Skeletal muscle tissue (tissue), 5 donors: ENCODE data around the gene SLC12A3. TPM values are rescaled to one million over a fixed set of nuclear protein-coding genes. Genes with fewer than 3 reads are reported as not detected.

Experiments used
- H3K27ac ChIP-seq: one replicate; pipeline ENCODE4 v1.7.0; 2013; ENCODE audit warnings: mild to moderate bottlenecking, low read depth, low read length, inconsistent platforms
- H3K27me3 ChIP-seq, 3 donors: one replicate each; pipeline ENCODE4 v1.7.0; 2013; ENCODE audit warnings: low read length in 3 of 3; ENCODE audit not compliant: control insufficient read depth in 3 of 3, insufficient read depth in 3 of 3
- H3K36me3 ChIP-seq, 3 donors: one replicate each; pipeline ENCODE4 v1.7.0; 2013; ENCODE audit warnings: low read length in 3 of 3; ENCODE audit not compliant: control insufficient read depth in 3 of 3, insufficient read depth in 3 of 3
- H3K4me1 ChIP-seq, 3 donors: one replicate each; pipeline ENCODE4 v1.7.0; 2013; ENCODE audit warnings: low read length in 3 of 3, mild to moderate bottlenecking in 3 of 3; ENCODE audit not compliant: control insufficient read depth in 3 of 3, insufficient read depth in 3 of 3
- H3K4me3 ChIP-seq, 3 donors: one replicate each; pipeline ENCODE4 v1.7.0; 2013; ENCODE audit warnings: low read length in 3 of 3
- H3K9ac ChIP-seq, 3 donors: one replicate each; pipeline ENCODE4 v1.7.0; 2013; ENCODE audit warnings: low read length in 3 of 3, mild to moderate bottlenecking in 3 of 3, moderate library complexity in 2 of 3, low read depth in 1 of 3
- H3K9me3 ChIP-seq, 3 donors: one replicate each; pipeline ENCODE4 v1.7.0; 2013; ENCODE audit warnings: low read length in 3 of 3; ENCODE audit not compliant: control insufficient read depth in 3 of 3
- small RNA-seq: library from RNA; depleted of rRNA; stranded (forward); fragments of <200 nt; gene quantifications from one replicate; pipeline ENCODE3, GENCODE V24; 2014
- total RNA-seq: library from RNA; depleted of rRNA; stranded (reverse); fragments of >200 nt; gene quantifications from one replicate; pipeline ENCODE4 v1.2.3, GENCODE V29; 2014
- donor health status: Osteomylitis.

Gene SLC12A3
- total RNA-seq, 1 donor from 2014 or later = not detected

- Histone ChIP-seq H3K27me3 (no peaks in the 10 kb centered on the region), H3K9me3 (no peaks in the 10 kb centered on the region)
These were observed 91.7 kb downstream of the SLC12A3 start for GRCh38 chr16:56956756-56957155.

DNA sequence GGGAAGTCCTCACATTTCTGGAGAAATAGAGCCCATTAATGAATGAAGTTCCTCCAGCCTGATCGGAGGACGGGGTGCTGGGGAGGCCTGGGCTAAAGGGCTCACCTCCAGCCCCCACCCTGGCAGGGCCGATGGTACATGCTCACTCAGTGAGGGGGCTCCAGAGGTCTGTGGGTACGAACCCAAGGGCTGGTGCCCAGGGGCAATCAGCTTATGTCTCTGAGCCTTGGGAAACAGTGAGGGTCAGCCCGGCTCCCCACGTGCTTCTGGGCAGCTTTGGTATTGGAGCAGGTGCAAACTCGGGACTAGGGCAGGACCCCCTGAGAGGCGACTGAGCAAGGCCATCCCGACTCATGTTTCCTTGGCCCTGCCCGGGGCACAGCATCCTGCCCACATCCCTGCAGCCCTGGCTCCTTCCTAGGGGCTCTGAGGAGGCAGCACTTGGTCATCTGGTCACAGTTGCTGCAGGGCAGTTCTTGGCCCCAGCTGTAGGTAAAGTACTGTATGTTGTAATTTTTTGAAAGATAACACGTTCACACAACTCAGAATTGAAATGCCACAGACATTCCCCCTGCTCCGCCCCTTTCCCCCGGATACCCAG is 95.8 kb downstream of the SLC12A3 start:
- Histone ChIP-seq H3K4me3 (no peak overlapping the region), H3K27me3 (no peaks in the 10 kb centered on the region), H3K27ac (peak overlapping the region; percentile 58), H3K9ac (peak overlapping the region in 1 of 3 donors; percentile 8), H3K9me3 (no peaks in the 10 kb centered on the region), H3K4me1 (peaks cover 18 to 26% (median 23%) of the 10 kb centered on the region in 3 donors), H3K36me3 (no peaks in the 10 kb centered on the region)

More at GRCh38 chr16:56956756-56957155, 91.7 kb downstream of the SLC12A3 start:
- Histone ChIP-seq H3K4me3 (no peak overlapping the region), H3K27ac (no peak overlapping the region), H3K9ac (no peak overlapping the region), H3K36me3 (no peaks in the 10 kb centered on the region), H3K4me1 (peaks cover 7 to 10% (median 8%) of the 10 kb centered on the region in 3 donors)

DNA sequence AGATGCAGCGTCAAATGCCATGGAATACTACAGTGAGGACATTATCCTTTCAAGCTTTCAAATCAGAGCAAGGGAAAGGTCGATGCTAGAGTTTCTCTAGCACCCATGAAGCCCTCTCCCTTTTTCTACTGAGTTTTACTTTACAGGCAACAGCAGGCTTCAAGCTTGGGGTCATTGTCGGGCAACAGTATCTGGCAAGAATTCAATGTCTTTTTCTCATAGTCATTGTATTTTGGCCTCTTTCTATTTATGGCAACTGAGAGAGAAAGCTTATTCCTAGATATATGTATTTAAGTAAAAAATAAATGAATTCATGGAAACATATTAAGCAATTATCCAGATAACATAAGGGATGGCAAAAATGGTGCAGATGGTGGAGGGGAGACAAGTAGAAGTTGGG is 96.4 kb downstream of the SLC12A3 start:
- no peak overlapping the region for H3K4me3 ChIP-seq
- H3K27me3 ChIP-seq = no peaks in the 10 kb centered on the region
- H3K9me3 ChIP-seq = no peaks in the 10 kb centered on the region
- H3K36me3 ChIP-seq = no peaks in the 10 kb centered on the region
- peaks cover 23 to 27% (median 25%) of the 10 kb centered on the region in 3 donors for H3K4me1 ChIP-seq
- no peak overlapping the region for H3K9ac ChIP-seq
- peak overlapping the region; percentile 58 for H3K27ac ChIP-seq

- Histone ChIP-seq H3K4me1 (peaks cover 23 to 27% (median 25%) of the 10 kb centered on the region in 3 donors), H3K27me3 (no peaks in the 10 kb centered on the region), H3K9ac (peak within 1 kb of the TSS in 1 of 3 donors; percentile 25), H3K9me3 (no peaks in the 10 kb centered on the region), H3K27ac (peak within 1 kb of the TSS; percentile 58), H3K4me3 (no peak within 1 kb of the TSS), H3K36me3 (no peaks in the 10 kb centered on the region)
These were observed 96.9 kb downstream of the SLC12A3 start, which contains the start of gene CETP for GRCh38 chr16:56961851-56962281. CETP (plus strand) TSS chr16:56961950; CDS start chr16:56961980, 30 bp downstream.

DNA sequence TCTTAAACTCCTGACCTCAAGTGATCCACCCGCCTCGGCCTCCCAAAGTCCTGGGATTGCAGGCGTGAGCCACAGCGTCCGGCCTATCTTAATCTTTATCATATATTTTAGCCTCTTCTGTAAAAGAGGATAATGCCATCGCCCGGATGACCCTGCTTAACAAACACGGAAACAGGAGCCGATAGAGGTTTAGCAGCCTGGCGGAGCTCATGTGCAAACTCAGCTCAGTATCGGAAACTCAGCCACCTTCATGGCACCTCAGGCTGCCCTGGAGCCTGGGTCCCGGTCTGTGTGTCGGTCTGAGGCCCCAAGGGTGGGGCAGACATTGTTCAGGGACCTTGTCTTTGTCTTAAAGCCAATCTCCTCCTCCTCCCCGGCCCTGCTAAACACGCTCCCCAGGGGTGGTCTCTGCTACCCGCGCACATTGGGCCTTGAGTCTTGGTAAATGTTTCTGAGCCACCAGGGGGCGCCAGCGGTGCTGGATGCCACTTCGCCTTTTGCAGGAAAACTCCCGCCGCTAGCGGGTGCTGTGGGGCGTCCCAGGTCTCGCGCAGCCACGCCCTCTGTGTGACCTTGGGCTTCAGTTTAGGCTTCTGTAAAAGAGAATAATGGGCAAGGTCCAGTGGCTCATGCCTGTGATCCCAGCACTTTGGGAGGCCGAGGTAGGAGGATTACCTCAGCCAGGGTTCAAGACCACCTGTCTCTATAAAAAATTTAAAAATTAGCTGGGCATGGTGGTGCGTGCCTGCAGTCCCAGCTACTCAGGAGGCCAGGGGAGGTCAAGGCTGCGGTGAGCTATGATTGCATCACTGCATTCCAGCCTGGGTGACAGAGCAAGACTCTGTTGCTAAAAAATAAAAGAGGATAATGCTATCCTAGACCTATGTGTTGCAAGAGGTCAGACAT is 99.5 kb downstream of the SLC12A3 start:
- Histone ChIP-seq H3K9ac (no peak overlapping the region), H3K4me3 (no peak overlapping the region), H3K27me3 (no peaks in the 10 kb centered on the region), H3K27ac (no peak overlapping the region), H3K36me3 (no peaks in the 10 kb centered on the region), H3K9me3 (no peaks in the 10 kb centered on the region), H3K4me1 (peaks cover 23 to 27% (median 23%) of the 10 kb centered on the region in 3 donors)

Small RNAs within 50 kb of the gene (small RNA-seq; reads per million reads assigned to genes)
- 0.14 reads per million for gene MIR138-2

Other genes with a start within 250 kb of the SLC12A3 start
- 18.8 TPM for gene MT1E, start 239.4 kb upstream of the SLC12A3 start, total RNA-seq
- 2.1 TPM for gene MT1M, start 232.5 kb upstream of the SLC12A3 start, total RNA-seq
- gene MT1A, start 226.5 kb upstream of the SLC12A3 start, total RNA-seq = not detected
- gene MT1B, start 213.3 kb upstream of the SLC12A3 start, total RNA-seq = not detected
- not detected for gene MT1F, start 207.2 kb upstream of the SLC12A3 start, total RNA-seq
- gene MT1G, start 197.1 kb upstream of the SLC12A3 start, total RNA-seq = not detected
- not detected for gene MT1H, start 195.4 kb upstream of the SLC12A3 start, total RNA-seq
- gene MT1X, start 182.7 kb upstream of the SLC12A3 start, total RNA-seq = 11.5 TPM
- 54.8 TPM for gene NUP93, start 135.1 kb upstream of the SLC12A3 start, total RNA-seq
- 76.2 TPM for gene HERPUD1, start 66.9 kb downstream of the SLC12A3 start, total RNA-seq
- 3.1 TPM for gene CETP, start 96.7 kb downstream of the SLC12A3 start, total RNA-seq
- 5.7 TPM for gene NLRC5, start 124.3 kb downstream of the SLC12A3 start, total RNA-seq
- 8.9 TPM for gene CPNE2, start 227.4 kb downstream of the SLC12A3 start, total RNA-seq